Sciatic nerve (tissue), 2 donors: Measurements from ENCODE around the gene FYN. TPM values are rescaled to one million over a fixed set of nuclear protein-coding genes. Genes with fewer than 3 reads are reported as not detected.

Source experiments
- ATAC-seq: fragments of 200-7000 bp; cut with Tn5 transposase; one replicate; pipeline ENCODE4 v1.9.1; 2020; ENCODE audit warnings: mild to moderate bottlenecking, moderate library complexity
- DNase-seq: peaks from one replicate; pipeline ENCODE4 v3.0.0-alpha.2; 2020; ENCODE audit warnings: low spot score
- intact Hi-C: fragments of 100-400 bp; cut with DNase I; formaldehyde crosslinking; loops from one replicate; pipeline ENCODE4 v1.14.2; 2022
- total RNA-seq: library from RNA; stranded (reverse); fragmentation: NEBNext Ultra II Directional; extraction: Animal tissue kit (Norgen Biotek cat#: 25700); gene quantifications from one replicate; pipeline ENCODE4 v1.2.1, GENCODE V29; 2021
- donor health status: DM: no; HTN: no; CAD: no.
- donor health status: DM: no; HTN: no; CAD: no.

FYN gene
- total RNA-seq, 1 donor from 2014 or later: 173 TPM

GRCh38 chr6:111817451-111818120 is 55.7 kb downstream of the FYN start:
- DNase-seq (no peak), ATAC-seq (peak; percentile 80)
- intact Hi-C loops: no loop called here

GRCh38 chr6:111813677-111814310 is 59.5 kb downstream of the FYN start:
- ATAC-seq (no peak), DNase-seq (no peak)
- intact Hi-C loops: no loop called here

- intact Hi-C loops: no loop called here
- ATAC-seq (no peak), DNase-seq (no peak)
These were observed 60.0 kb downstream of the FYN start for GRCh38 chr6:111813237-111813636.

- no peak for ATAC-seq
- intact Hi-C loops: no loop called here
- DNase-seq: no peak
These were observed 60.9 kb downstream of the FYN start for GRCh38 chr6:111812060-111813038.

- intact Hi-C loops: no loop called here
- DNase-seq: no peak
- no peak for ATAC-seq
These were observed 62.7 kb downstream of the FYN start for GRCh38 chr6:111810294-111811131.

GRCh38 chr6:111809766-111810165 is 63.5 kb downstream of the FYN start:
- no peak for DNase-seq
- no peak for ATAC-seq
- intact Hi-C loops: no loop called here

- ATAC-seq (no peak), DNase-seq (no peak)
- intact Hi-C loops: no loop called here
These were observed 64.0 kb downstream of the FYN start for GRCh38 chr6:111809264-111809663.

GRCh38 chr6:111808493-111808892 is 64.8 kb downstream of the FYN start:
- DNase-seq: no peak
- no peak for ATAC-seq
- intact Hi-C loops: no loop called here

GRCh38 chr6:111806561-111807497 is 66.4 kb downstream of the FYN start:
- DNase-seq (no peak), ATAC-seq (no peak)
- intact Hi-C loops: no loop called here

- ATAC-seq: peak; percentile 7
- no peak for DNase-seq
- intact Hi-C loops: no loop called here
These were observed 67.1 kb downstream of the FYN start for GRCh38 chr6:111806165-111806547.

- intact Hi-C loops: no loop called here
- ATAC-seq (no peak), DNase-seq (no peak)
These were observed 67.6 kb downstream of the FYN start for GRCh38 chr6:111805511-111806164.

GRCh38 chr6:111804627-111805235 is 68.5 kb downstream of the FYN start:
- intact Hi-C loops: no loop called here
- ATAC-seq: peak; percentile 74
- no peak for DNase-seq

GRCh38 chr6:111803804-111804203 is 69.4 kb downstream of the FYN start:
- DNase-seq: no peak
- ATAC-seq: no peak
- intact Hi-C loops: no loop called here

- DNase-seq (no peak), ATAC-seq (no peak)
- intact Hi-C loops: no loop called here
These were observed 69.9 kb downstream of the FYN start for GRCh38 chr6:111803371-111803770.

- ATAC-seq: no peak
- no peak for DNase-seq
- intact Hi-C loops: no loop called here
These were observed 70.4 kb downstream of the FYN start for GRCh38 chr6:111802720-111803330.

- DNase-seq (no peak), ATAC-seq (no peak)
- intact Hi-C loops: no loop called here
These were observed 71.2 kb downstream of the FYN start for GRCh38 chr6:111802015-111802414.

GRCh38 chr6:111800821-111801220 is 72.4 kb downstream of the FYN start:
- intact Hi-C loops: no loop called here
- ATAC-seq (no peak), DNase-seq (no peak)
